Choroid plexus epithelial cell (primary cell): ENCODE data around the gene LOXHD1.

ENCODE experiments used
- DNase-seq: peaks from one replicate; pipeline ENCODE4 v3.0.0-alpha.2; 2010; ENCODE audit warnings: low read depth
- H3K4me3 ChIP-seq: 2 replicates; pipeline ENCODE4 v1.5.1; 2011; ENCODE audit warnings: low read depth, mild to moderate bottlenecking, control low read depth, low read length, moderate library complexity
- CTCF ChIP-seq: conservative IDR thresholded peaks from 2 replicates; pipeline ENCODE4 v1.5.1; 2011; ENCODE audit warnings: low read depth, mild to moderate bottlenecking, control low read depth, inconsistent platforms, low read length, moderate library complexity

LOXHD1 gene

GRCh38 chr18:46481048-46481846, 175.8 kb downstream of the LOXHD1 start:
- peak; percentile 74 for DNase-seq
- peak; percentile 85 for TF ChIP-seq CTCF
- H3K4me3 ChIP-seq, result no peak overlapping the region

DNA sequence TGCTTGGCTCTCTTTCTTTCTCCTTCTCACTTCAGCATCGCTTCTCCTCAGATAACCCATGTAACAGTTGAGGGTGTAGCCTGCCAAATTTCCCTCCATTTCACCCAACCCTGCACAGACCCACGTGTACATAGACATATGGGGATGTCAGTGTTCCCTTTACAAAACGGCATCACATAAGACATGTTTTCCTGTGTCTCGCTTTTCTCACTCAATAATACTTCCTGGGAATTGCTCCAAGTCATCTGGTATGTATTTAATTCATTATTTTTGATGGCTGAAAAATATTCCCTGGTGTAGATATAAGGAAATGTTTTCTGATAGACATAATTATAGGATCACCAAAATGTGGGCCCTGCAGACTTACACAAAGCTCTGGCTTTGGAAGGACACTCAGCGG, 176.8 kb downstream of the LOXHD1 start:
- H3K4me3 ChIP-seq, result no peak overlapping the region
- TF ChIP-seq CTCF, result no peak
- DNase-seq, result peak; percentile 10

DNA sequence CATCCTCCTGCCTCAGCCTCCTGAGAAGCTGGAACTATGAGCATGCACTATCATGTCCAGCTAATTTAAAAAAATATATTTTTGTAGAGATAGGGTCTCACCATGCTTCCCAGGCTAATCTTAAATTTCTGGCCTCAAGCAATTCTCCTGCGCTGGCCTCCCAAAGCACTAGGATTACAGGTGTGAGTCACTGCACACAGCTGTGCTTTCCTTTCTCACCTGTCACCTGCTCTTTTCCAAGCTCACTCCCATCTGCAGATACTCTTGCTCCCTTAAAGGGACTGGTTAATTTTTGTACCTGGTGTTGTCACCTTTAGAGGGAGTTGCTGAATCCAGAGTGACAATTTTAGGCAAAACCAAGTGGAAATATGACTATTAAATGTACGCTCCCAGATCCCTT, 178.2 kb downstream of the LOXHD1 start:
- no peak for TF ChIP-seq CTCF
- no peak for DNase-seq
- H3K4me3 ChIP-seq, result no peak overlapping the region

- TF ChIP-seq CTCF, result no peak
- H3K4me3 ChIP-seq, result no peak overlapping the region
- DNase-seq, result no peak
These were observed 179.5 kb downstream of the LOXHD1 start for GRCh38 chr18:46477425-46478011.

GRCh38 chr18:46475390-46475752, 181.6 kb downstream of the LOXHD1 start:
- DNase-seq, result no peak
- no peak for TF ChIP-seq CTCF
- H3K4me3 ChIP-seq, result no peak overlapping the region

- no peak for TF ChIP-seq CTCF
- no peak overlapping the region for H3K4me3 ChIP-seq
- DNase-seq, result no peak
These were observed 182.3 kb downstream of the LOXHD1 start for GRCh38 chr18:46474487-46475389.
